ENCODE measurements around the gene CHST11.

CHST11 gene

GRCh38 chr12:104712968-104713367, 256.2 kb downstream of the CHST11 start:
- no peak overlapping the region for H3K4me3 ChIP-seq (ENCODE audit: low read depth, low read length)
- TF ChIP-seq, protein P1, sequence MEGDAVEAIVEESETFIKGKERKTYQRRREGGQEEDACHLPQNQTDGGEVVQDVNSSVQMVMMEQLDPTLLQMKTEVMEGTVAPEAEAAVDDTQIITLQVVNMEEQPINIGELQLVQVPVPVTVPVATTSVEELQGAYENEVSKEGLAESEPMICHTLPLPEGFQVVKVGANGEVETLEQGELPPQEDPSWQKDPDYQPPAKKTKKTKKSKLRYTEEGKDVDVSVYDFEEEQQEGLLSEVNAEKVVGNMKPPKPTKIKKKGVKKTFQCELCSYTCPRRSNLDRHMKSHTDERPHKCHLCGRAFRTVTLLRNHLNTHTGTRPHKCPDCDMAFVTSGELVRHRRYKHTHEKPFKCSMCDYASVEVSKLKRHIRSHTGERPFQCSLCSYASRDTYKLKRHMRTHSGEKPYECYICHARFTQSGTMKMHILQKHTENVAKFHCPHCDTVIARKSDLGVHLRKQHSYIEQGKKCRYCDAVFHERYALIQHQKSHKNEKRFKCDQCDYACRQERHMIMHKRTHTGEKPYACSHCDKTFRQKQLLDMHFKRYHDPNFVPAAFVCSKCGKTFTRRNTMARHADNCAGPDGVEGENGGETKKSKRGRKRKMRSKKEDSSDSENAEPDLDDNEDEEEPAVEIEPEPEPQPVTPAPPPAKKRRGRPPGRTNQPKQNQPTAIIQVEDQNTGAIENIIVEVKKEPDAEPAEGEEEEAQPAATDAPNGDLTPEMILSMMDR (IDR thresholded peaks at IDR 0.05; ENCODE audit: low read depth, low read length) = no peak

GRCh38 chr12:104713444-104713843, 256.7 kb downstream of the CHST11 start:
- TF ChIP-seq, protein P1 (IDR thresholded peaks at IDR 0.05; ENCODE audit: low read depth, low read length) = no peak

GRCh38 chr12:104714369-104714768, 257.6 kb downstream of the CHST11 start:
- TF ChIP-seq, protein P1 (IDR thresholded peaks at IDR 0.05; ENCODE audit: low read depth, low read length) = no peak

More at GRCh38 chr12:104713444-104713843, 256.7 kb downstream of the CHST11 start:
- no peak overlapping the region for H3K4me3 ChIP-seq (ENCODE audit: low read depth, low read length)

GRCh38 chr12:104716172-104716571, 259.4 kb downstream of the CHST11 start:
- TF ChIP-seq, protein P1 (IDR thresholded peaks at IDR 0.05; ENCODE audit: low read depth, low read length) = no peak
- H3K4me3 ChIP-seq (ENCODE audit: low read depth, low read length) = no peak overlapping the region

More at GRCh38 chr12:104714369-104714768, 257.6 kb downstream of the CHST11 start:
- no peak overlapping the region for H3K4me3 ChIP-seq (ENCODE audit: low read depth, low read length)

DNA sequence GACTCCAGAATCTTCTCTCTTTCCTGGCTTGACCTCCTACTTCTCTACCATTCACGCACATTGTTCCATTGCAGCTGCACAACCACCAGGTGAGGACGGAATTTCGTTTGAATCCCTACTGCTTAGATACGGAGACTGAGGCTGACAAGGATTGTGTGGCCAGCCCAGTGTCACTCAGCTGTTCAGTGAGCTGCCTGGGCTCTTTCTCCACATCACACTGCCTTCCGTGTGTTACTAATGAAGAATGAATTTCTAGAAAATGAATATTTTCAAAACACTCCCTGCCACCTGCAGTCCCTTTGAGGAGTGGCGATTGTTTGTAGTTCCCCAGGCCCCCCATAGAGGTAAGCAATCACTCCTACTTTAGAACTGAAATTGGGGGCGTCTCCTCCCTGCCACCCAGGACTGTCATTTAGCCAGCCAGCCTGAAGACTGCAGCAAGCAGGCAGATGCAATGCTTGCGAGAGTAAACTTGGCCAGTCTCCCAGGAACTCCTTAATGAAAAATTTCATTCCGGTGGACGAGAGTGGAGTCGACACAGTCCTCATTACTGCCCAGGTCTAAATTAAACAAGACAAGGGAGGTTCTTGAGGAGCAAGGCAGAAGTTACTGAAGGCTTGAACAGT, 261.7 kb downstream of the CHST11 start:
- H3K4me3 ChIP-seq (ENCODE audit: low read depth, low read length) = no peak overlapping the region
- TF ChIP-seq, protein P1 (IDR thresholded peaks at IDR 0.05; ENCODE audit: low read depth, low read length) = no peak

DNA sequence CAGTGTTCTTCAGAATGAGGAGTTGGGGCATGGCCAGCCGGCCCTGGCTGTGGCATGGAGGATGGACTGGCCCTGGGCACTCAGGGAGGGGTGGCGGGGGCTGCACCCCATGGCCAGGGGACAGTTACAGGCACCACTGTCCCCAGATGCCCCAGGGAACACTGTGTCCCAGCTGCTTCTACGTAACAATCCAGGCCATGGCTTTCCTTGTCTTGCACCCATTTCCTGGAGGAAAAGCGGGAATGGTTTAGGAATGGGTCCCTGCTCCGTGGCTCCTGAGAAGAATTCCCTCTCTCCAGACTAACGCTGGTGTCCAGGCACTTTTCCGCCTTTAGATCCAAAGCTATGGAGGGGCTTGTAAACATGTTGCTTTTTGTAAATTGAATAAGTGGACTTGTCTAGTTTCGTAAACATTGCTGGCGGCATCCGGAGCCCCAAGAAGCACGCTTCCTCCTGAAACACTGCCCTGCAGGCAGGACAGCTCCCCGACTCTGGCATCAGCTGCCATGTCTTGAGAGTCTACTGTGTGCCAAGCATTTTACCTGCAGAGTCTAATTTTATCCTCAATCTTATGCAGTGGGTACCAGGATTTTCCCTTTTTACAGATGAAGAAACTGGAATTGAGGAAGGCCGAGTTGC, 263.1 kb downstream of the CHST11 start:
- no peak overlapping the region for H3K4me3 ChIP-seq (ENCODE audit: low read depth, low read length)
- TF ChIP-seq, protein P1 (IDR thresholded peaks at IDR 0.05; ENCODE audit: low read depth, low read length) = no peak

DNA sequence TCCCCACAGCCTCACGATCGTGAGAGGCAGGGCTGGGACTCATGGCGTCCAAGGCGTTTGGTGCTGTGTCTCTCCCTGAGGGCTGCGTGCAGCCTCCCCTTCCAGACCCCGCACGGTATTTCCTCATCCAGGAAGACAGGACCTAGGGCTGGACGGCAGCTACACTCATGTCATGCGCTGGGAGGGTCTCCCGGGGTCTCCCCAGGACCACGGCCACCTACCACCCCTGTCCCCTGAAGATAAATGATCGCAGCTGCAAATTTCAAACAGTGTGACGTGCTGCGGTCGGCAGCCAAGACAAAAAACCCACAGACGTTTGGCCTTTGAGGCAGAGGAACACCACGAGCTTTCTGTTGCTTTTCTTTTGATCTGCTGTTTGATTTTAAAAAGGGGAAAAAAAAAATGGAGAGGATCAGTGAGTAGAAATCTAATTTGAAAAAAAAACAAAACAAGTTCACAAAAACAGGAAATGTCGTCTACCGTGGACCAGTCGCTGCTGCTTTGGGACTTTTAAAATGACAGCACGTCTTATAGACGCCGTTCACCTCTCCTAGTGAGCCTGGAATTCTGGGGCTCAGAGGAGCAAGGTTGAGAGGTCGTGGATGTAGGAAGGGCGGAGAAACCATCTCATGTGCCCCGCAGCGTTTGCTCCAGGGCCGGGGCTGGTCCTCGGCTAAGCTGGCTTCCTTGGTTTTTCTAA, 263.7 kb downstream of the CHST11 start:
- TF ChIP-seq, protein P1 (IDR thresholded peaks at IDR 0.05; ENCODE audit: low read depth, low read length) = no peak
- no peak overlapping the region for H3K4me3 ChIP-seq (ENCODE audit: low read depth, low read length)
